Lower leg skin (tissue), 4 donors: ENCODE results near the gene ANK2. TPM values are rescaled to one million over a fixed set of nuclear protein-coding genes. Genes with fewer than 3 reads are reported as not detected.

Experiments
- DNase-seq, 2 donors: peaks; one replicate each; pipeline ENCODE4 v3.0.0-alpha.2; 2019; ENCODE audit warnings: low spot score in 2 of 2
- H3K4me3 ChIP-seq: fragments of 200-600 bp; sonication (generic); 2 replicates; pipeline ENCODE4 v1.5.1; 2017; ENCODE audit warnings: mild to moderate bottlenecking, low read depth; ENCODE audit not compliant: poor library complexity, severe bottlenecking
- POLR2A ChIP-seq, 2 donors: fragments of 450-650 bp; IDR thresholded peaks; one replicate each; pipeline ENCODE4 v1.6.1; 2016 to 2017; ENCODE audit warnings: antibody characterized with exemption in 2 of 2, mild to moderate bottlenecking in 1 of 2, moderate library complexity in 1 of 2
- WGBS, 2 donors: methylation state at CpG; one replicate each; pipeline ENCODE4 v1.1.5; 2018; 5-methylcytosine and 5-hydroxymethylcytosine counted together
- intact Hi-C: fragments of 100-400 bp; cut with DNase I; formaldehyde crosslinking; loops from one replicate; pipeline ENCODE4 v1.15.0; 2023; ENCODE audit warnings: low total_unique reads
- total RNA-seq, 4 donors: library from RNA; depleted of rRNA; stranded (reverse); fragments of >200 nt; gene quantifications; one replicate each; pipeline ENCODE4 v1.1.0, GENCODE V29; 2016
- TF ChIP-seq, protein P1 (sequence below), 3 donors: fragments of 450-650 bp; IDR thresholded peaks; one replicate each; pipeline ENCODE4 v1.5.1; 2016; ENCODE audit warnings: antibody characterized with exemption in 3 of 3, mild to moderate bottlenecking in 3 of 3, moderate library complexity in 2 of 3

The ANK2 gene
- total RNA-seq, 4 donors from 2014 or later: 7.1 to 28.8 (median 18.3) TPM

DNA sequence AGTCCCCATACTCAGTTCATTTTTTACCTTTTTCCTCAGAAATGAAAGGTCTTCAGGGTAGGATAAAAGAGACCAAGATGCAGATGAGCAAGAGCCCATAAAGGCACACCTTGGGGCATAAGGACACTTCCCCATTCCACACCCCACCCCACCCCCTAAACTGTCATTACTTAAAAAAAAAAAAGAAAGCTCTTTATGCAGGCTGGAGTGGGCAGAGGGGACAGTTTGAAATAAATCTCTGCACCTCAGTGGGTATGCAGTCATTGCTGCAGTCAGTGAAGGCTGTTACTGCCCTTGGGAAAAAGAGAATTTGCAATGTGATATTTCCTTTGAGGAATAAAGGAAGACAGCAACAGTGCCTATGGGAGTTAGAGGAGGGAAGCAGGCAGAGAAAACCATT lies 137.5 kb downstream of the ANK2 start:
- intact Hi-C loops: no loop called here
- TF ChIP-seq, protein P1, sequence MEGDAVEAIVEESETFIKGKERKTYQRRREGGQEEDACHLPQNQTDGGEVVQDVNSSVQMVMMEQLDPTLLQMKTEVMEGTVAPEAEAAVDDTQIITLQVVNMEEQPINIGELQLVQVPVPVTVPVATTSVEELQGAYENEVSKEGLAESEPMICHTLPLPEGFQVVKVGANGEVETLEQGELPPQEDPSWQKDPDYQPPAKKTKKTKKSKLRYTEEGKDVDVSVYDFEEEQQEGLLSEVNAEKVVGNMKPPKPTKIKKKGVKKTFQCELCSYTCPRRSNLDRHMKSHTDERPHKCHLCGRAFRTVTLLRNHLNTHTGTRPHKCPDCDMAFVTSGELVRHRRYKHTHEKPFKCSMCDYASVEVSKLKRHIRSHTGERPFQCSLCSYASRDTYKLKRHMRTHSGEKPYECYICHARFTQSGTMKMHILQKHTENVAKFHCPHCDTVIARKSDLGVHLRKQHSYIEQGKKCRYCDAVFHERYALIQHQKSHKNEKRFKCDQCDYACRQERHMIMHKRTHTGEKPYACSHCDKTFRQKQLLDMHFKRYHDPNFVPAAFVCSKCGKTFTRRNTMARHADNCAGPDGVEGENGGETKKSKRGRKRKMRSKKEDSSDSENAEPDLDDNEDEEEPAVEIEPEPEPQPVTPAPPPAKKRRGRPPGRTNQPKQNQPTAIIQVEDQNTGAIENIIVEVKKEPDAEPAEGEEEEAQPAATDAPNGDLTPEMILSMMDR (IDR thresholded peaks at IDR 0.05): no peak
- no peak for DNase-seq
- H3K4me3 ChIP-seq: no peak overlapping the region

DNA sequence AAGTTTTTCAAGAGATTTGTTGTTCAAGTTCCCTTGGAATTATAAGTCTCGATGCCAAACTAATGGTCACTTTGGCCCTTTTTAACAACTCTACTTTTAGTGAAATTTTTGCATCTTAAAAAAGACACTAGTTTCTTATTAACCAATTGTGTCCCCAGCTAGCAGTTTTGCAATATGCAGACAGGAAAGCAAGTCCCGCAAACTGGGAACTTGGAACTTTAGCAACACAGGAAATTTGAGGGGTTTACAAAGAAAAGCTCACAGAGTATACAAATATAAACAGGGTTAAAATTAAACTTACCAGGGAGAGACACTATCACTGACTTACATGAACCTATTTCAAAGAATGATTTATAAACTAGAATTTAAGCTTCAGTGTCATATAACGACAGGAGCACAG lies 137.9 kb downstream of the ANK2 start:
- intact Hi-C loops: no loop called here
- WGBS, 2 donors: 69 to 77% methylated on average over 3 of the region's 3 CpGs
- TF ChIP-seq POLR2A (IDR thresholded peaks at IDR 0.05): no peak
- TF ChIP-seq, protein P1 (IDR thresholded peaks at IDR 0.05): no peak
- no peak for DNase-seq
- H3K4me3 ChIP-seq: no peak overlapping the region

GRCh38 chr4:113189546-113189945 lies 140.1 kb downstream of the ANK2 start:
- intact Hi-C loops: no loop called here
- no peak for DNase-seq
- no peak overlapping the region for H3K4me3 ChIP-seq
- 54 to 69% methylated on average over 4 of the region's 4 CpGs for WGBS, 2 donors
- TF ChIP-seq, protein P1 (IDR thresholded peaks at IDR 0.05): no peak
- TF ChIP-seq POLR2A (IDR thresholded peaks at IDR 0.05): no peak

- intact Hi-C loops: no loop called here
- no peak for DNase-seq
- WGBS, 2 donors: 77 to 78% methylated on average over 4 of the region's 4 CpGs
Measured at GRCh38 chr4:113209153-113209552, 159.7 kb downstream of the ANK2 start.

GRCh38 chr4:113209652-113210320 lies 160.3 kb downstream of the ANK2 start:
- intact Hi-C loops: no loop called here
- no peak for DNase-seq
- WGBS, 2 donors: 65 to 78% methylated on average over 3 of the region's 3 CpGs
- TF ChIP-seq POLR2A (IDR thresholded peaks at IDR 0.05): no peak
- TF ChIP-seq, protein P1 (IDR thresholded peaks at IDR 0.05): no peak
- no peak overlapping the region for H3K4me3 ChIP-seq

More at GRCh38 chr4:113209153-113209552, 159.7 kb downstream of the ANK2 start:
- no peak overlapping the region for H3K4me3 ChIP-seq
- TF ChIP-seq, protein P1 (IDR thresholded peaks at IDR 0.05): no peak
- TF ChIP-seq POLR2A (IDR thresholded peaks at IDR 0.05): no peak

DNA sequence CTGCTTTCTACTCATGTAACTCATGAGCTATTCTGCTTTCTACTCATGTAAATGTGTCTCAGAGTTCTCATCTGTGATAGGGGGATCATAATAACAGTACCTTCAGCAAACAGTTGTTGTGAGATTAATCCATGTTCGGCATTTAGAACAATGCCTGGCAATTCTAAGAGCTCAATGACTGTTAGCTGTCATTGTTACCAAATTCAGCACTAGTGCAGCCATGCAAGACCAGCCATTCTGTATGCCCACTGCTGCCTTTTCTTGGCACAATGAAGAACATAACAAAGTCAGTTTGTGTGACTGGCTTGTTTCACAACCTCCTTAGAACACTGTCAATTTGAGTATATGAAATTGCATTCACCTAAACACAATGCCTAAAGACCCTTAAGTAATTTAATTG lies 163.2 kb downstream of the ANK2 start:
- intact Hi-C loops: no loop called here
- no peak overlapping the region for H3K4me3 ChIP-seq
- TF ChIP-seq POLR2A (IDR thresholded peaks at IDR 0.05): no peak
- TF ChIP-seq, protein P1 (IDR thresholded peaks at IDR 0.05): no peak
- WGBS, 2 donors: 64 to 83% methylated on average over 1 of the region's 1 CpG
- no peak for DNase-seq
